Spleen (tissue), 11 donors: Measurements from ENCODE around the gene NEU3. TPM values are rescaled to one million over a fixed set of nuclear protein-coding genes. Genes with fewer than 3 reads are reported as not detected.

Experiments used
- DNase-seq: peaks from one replicate; pipeline ENCODE4 v3.0.0-alpha.2; 2020
- H3K27ac ChIP-seq, 8 donors: fragments of 200-600 bp; sonication (generic) in 7 of 8; 1 replicate in 4 of 8; 2 replicates in 4 of 8; pipeline versions ENCODE4 v1.5.0 to v1.8.0; 2016 to 2021; ENCODE audit warnings: inconsistent platforms in 4 of 8, mild to moderate bottlenecking in 4 of 8, moderate library complexity in 1 of 8
- H3K27me3 ChIP-seq, 7 donors: fragments of 200-600 bp; sonication (generic) in 6 of 7; replicated peaks in 1 of 7; 1 replicate in 4 of 7; 2 replicates in 3 of 7; pipeline versions ENCODE4 v1.5.0 to v1.8.0; 2016 to 2021; ENCODE audit warnings: inconsistent platforms in 3 of 7, mild to moderate bottlenecking in 1 of 7
- H3K36me3 ChIP-seq, 6 donors: fragments of 200-600 bp; sonication (generic) in 5 of 6; 1 replicate in 4 of 6; 2 replicates in 2 of 6; pipeline versions ENCODE4 v1.5.0 to v1.8.0; 2016 to 2021; ENCODE audit warnings: inconsistent platforms in 2 of 6
- H3K4me1 ChIP-seq, 6 donors: fragments of 200-600 bp; sonication (generic) in 5 of 6; 1 replicate in 3 of 6; 2 replicates in 3 of 6; pipeline versions ENCODE4 v1.5.0 to v1.8.0; 2016 to 2021; ENCODE audit warnings: inconsistent platforms in 3 of 6
- H3K4me3 ChIP-seq, 8 donors: fragments of 200-600 bp; sonication (generic) in 7 of 8; 1 replicate in 4 of 8; 2 replicates in 4 of 8; pipeline versions ENCODE4 v1.5.0 to v1.8.0; 2016 to 2021; ENCODE audit warnings: inconsistent platforms in 4 of 8, mild to moderate bottlenecking in 4 of 8, moderate library complexity in 2 of 8
- H3K9me3 ChIP-seq, 8 donors: fragments of 200-600 bp; sonication (generic) in 7 of 8; 1 replicate in 4 of 8; 2 replicates in 4 of 8; pipeline versions ENCODE4 v1.5.0 to v1.8.0; 2016 to 2021; ENCODE audit warnings: inconsistent platforms in 4 of 8
- POLR2A ChIP-seq, 3 donors: fragments of 450-650 bp; IDR thresholded peaks; one replicate each; pipeline ENCODE4 v1.5.1; 2017; ENCODE audit warnings: antibody characterized with exemption in 3 of 3, mild to moderate bottlenecking in 1 of 3
- POLR2AphosphoS5 ChIP-seq, 3 donors: sonication (generic); formaldehyde crosslinking; IDR thresholded peaks; one replicate each; pipeline ENCODE4 v1.5.1; 2017; ENCODE audit warnings: antibody characterized with exemption in 3 of 3
- WGBS, 5 donors: extraction: QIAGEN DNeasy Blood & Tissue Kit in 3 of 5; methylation state at CpG; one replicate each; pipeline versions ENCODE4 v1.1.5 to v1.1.7; 2013 to 2018; 5-methylcytosine and 5-hydroxymethylcytosine counted together
- intact Hi-C: fragments of 100-400 bp; cut with DNase I; formaldehyde crosslinking; loops from one replicate; pipeline ENCODE4 v1.15.0; 2023; ENCODE audit warnings: low total_unique reads
- polyA plus RNA-seq, 3 donors: library from polyadenylated mRNA; stranded (reverse); fragments of 200-250 nt; gene quantifications; one replicate each; pipeline ENCODE4 v1.2.1, GENCODE V29; 2013
- small RNA-seq, 4 donors: library from RNA; depleted of rRNA; stranded (forward); fragments of <200 nt; gene quantifications; one replicate each; pipeline ENCODE3, GENCODE V24; 2016
- total RNA-seq, 7 donors: library from RNA; depleted of rRNA in 3 of 7; stranded (reverse); fragments of >200 nt in 3 of 7; fragmentation: NEBNext Ultra II Directional in 4 of 7; extraction: Animal tissue kit (Norgen Biotek cat#: 25700) in 4 of 7; gene quantifications; one replicate each; pipeline versions ENCODE4 v1.1.0 to v1.2.1, GENCODE V29; 2016 to 2021
- TF ChIP-seq, protein P1 (sequence below), 11 experiments: fragments of 200-600 bp in 7 of 11; fragments of 450-650 bp in 4 of 11; sonication (generic) in 4 of 11; IDR thresholded peaks in 8 of 11; conservative IDR thresholded peaks in 3 of 11; 1 replicate in 7 of 11; 2 replicates in 4 of 11; pipeline versions ENCODE4 v1.4.0 to v1.8.0; 2016 to 2021; ENCODE audit warnings: antibody characterized with exemption in 11 of 11, inconsistent platforms in 4 of 11, mild to moderate bottlenecking in 1 of 11
- donor health status: healthy with polysubstance abuse.
- donor health status: DM: no; HTN: no; CAD: no; lungs with moderate emphysema.
- donor health status: DM: no; HTN: no; CAD: no.
- donor health status: Bipolar disorder and iron deficiency.
- donor health status: healthy.
- donor health status: DM: no; HTN: no; CAD: no.
- donor health status: DM: yes; HTN: yes; CAD: no.

NEU3 gene
- total and polyA plus RNA-seq, 10 donors, result 2.8 to 14.9 (median 13.3) TPM

DNA sequence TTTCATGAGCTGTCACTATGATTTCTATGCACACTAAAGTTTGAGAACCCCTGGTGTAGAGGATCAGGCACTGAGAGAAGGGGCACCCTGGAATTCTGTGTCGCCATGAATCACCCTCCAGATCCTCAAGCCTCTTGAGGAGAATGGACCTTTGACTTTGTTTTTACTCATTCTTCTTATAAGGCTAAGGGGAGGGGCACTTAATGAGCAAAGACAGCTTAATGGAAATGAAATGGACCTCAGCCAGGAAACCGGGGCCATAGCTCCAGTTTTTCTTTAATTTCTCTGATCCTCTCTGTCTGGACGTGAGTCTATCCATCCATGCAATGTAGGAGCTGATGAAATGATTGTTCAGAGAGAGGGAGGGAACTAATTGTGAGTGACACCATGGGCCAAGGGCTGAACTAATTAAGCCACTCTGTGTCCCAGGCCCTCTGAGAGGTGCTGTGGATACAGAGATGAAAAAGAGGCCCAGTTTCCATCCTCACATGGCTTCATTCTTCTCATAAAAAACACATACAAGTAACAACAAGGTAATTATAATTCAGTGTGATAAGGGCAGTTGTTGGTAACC, 75.1 kb downstream of the NEU3 start:
- no peak overlapping the region for H3K27ac ChIP-seq
- DNase-seq, result no peak
- no peak overlapping the region for H3K4me3 ChIP-seq
- no peak for TF ChIP-seq POLR2A (IDR thresholded peaks at IDR 0.05)
- TF ChIP-seq, protein P1, sequence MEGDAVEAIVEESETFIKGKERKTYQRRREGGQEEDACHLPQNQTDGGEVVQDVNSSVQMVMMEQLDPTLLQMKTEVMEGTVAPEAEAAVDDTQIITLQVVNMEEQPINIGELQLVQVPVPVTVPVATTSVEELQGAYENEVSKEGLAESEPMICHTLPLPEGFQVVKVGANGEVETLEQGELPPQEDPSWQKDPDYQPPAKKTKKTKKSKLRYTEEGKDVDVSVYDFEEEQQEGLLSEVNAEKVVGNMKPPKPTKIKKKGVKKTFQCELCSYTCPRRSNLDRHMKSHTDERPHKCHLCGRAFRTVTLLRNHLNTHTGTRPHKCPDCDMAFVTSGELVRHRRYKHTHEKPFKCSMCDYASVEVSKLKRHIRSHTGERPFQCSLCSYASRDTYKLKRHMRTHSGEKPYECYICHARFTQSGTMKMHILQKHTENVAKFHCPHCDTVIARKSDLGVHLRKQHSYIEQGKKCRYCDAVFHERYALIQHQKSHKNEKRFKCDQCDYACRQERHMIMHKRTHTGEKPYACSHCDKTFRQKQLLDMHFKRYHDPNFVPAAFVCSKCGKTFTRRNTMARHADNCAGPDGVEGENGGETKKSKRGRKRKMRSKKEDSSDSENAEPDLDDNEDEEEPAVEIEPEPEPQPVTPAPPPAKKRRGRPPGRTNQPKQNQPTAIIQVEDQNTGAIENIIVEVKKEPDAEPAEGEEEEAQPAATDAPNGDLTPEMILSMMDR (IDR thresholded peaks at IDR 0.05 in 8 of 11, conservative IDR thresholded peaks at IDR 0.05 in 3 of 11), result no peak
- no peak for TF ChIP-seq POLR2AphosphoS5 (IDR thresholded peaks at IDR 0.05)
- no peaks in the 10 kb centered on the region for H3K4me1 ChIP-seq
- peaks cover 0 to 5% (median 0%) of the 10 kb centered on the region in 8 donors for H3K9me3 ChIP-seq
- H3K27me3 ChIP-seq, result peaks cover 0 to 8% (median 0%) of the 10 kb centered on the region in 7 donors
- 52 to 81% (median 67%) methylated on average over 3 of the region's 3 CpGs for WGBS, 5 donors
- intact Hi-C loops, result no loop called here
- no peaks in the 10 kb centered on the region for H3K36me3 ChIP-seq

GRCh38 chr11:75066061-75066460, 77.3 kb downstream of the NEU3 start:
- Histone ChIP-seq H3K9me3 (peaks cover 0 to 5% (median 0%) of the 10 kb centered on the region in 8 donors), H3K4me3 (no peak overlapping the region), H3K36me3 (no peaks in the 10 kb centered on the region), H3K27me3 (peaks cover 0 to 15% (median 0%) of the 10 kb centered on the region in 7 donors), H3K4me1 (no peaks in the 10 kb centered on the region), H3K27ac (no peak overlapping the region)
- no peak for TF ChIP-seq POLR2A (IDR thresholded peaks at IDR 0.05)
- TF ChIP-seq, protein P1 (IDR thresholded peaks at IDR 0.05 in 8 of 11, conservative IDR thresholded peaks at IDR 0.05 in 3 of 11), result no peak
- TF ChIP-seq POLR2AphosphoS5 (IDR thresholded peaks at IDR 0.05), result no peak
- intact Hi-C loops, result no loop called here
- WGBS, 5 donors, result 71 to 85% (median 80%) methylated on average over 7 of the region's 7 CpGs
- DNase-seq, result no peak

Small RNA genes within 50 kb of the gene (small RNA-seq; reads per million reads assigned to genes)
- gene RNU6-216P, result 0 reads per million in 4 donors

Other genes starting within 250 kb of the NEU3 start
- gene RNF169, start 240.1 kb upstream of the NEU3 start, total RNA-seq, result 10 to 100 TPM; 23.1 to 34.1 (median 26.3) TPM
- gene RNF169, start 240.1 kb upstream of the NEU3 start, polyA plus RNA-seq, result 1 to 10 TPM; 2.5 to 4.7 (median 3.6) TPM
- gene XRRA1, start 39.8 kb upstream of the NEU3 start, total RNA-seq, result 10 to 100 TPM; 11.5 to 60.1 (median 25.1) TPM
- gene XRRA1, start 39.8 kb upstream of the NEU3 start, polyA plus RNA-seq, result 1 to 10 TPM; 1.4 to 2.7 (median 1.9) TPM
- gene SPCS2, start 39.7 kb upstream of the NEU3 start, total RNA-seq, result 100 to 1,000 TPM in 4 of 7 donors, 10 to 100 TPM in 3; 33.4 to 120 (median 115) TPM
- gene SPCS2, start 39.7 kb upstream of the NEU3 start, polyA plus RNA-seq, result 100 to 1,000 TPM; 110 to 136 (median 131) TPM
- gene OR2AT4, start 107.9 kb downstream of the NEU3 start, total RNA-seq, result not detected
- not detected for gene OR2AT4, start 107.9 kb downstream of the NEU3 start, polyA plus RNA-seq
- gene SLCO2B1, start 162.2 kb downstream of the NEU3 start, total RNA-seq, result 100 to 1,000 TPM in 5 of 7 donors, 10 to 100 TPM in 2; 75.1 to 307 (median 181) TPM
- 10 to 100 TPM; 10.2 to 18.4 (median 14.4) TPM for gene SLCO2B1, start 162.2 kb downstream of the NEU3 start, polyA plus RNA-seq